Esophagus squamous epithelium (tissue), 4 donors: ENCODE measurements around the gene MRGPRF.

Experiments
- CTCF ChIP-seq, 6 experiments: fragments of 450-650 bp in 4 of 6; fragments of 200-600 bp in 2 of 6; sonication (generic) in 2 of 6; IDR thresholded peaks; one replicate each; pipeline ENCODE4 v1.5.1; 2016 to 2019; ENCODE audit warnings: antibody characterized with exemption in 6 of 6, mild to moderate bottlenecking in 4 of 6, moderate library complexity in 4 of 6
- POLR2A ChIP-seq, 4 donors: fragments of 450-650 bp; IDR thresholded peaks; one replicate each; pipeline ENCODE4 v1.6.1; 2017; ENCODE audit warnings: antibody characterized with exemption in 4 of 4, mild to moderate bottlenecking in 4 of 4, moderate library complexity in 3 of 4

- TF ChIP-seq CTCF (IDR thresholded peaks at IDR 0.05) (no peak), POLR2A (IDR thresholded peaks at IDR 0.05) (no peak)
These were observed 54.8 kb downstream of the MRGPRF start for GRCh38 chr11:68958211-68958610.
